Measurements from ENCODE around the gene XRCC4. TPM values are rescaled to one million over a fixed set of nuclear protein-coding genes. Genes with fewer than 3 reads are reported as not detected.

Gene XRCC4
- total RNA-seq, 1 experiment from 2014 or later = 10.8 TPM

GRCh38 chr5:83394190-83394589, 316.8 kb downstream of the XRCC4 start:
- Histone ChIP-seq H4K8ac (replicated peaks; ENCODE audit: insufficient read length, low read depth, low read length) (no peak overlapping the region), H3K4me1 (ENCODE audit: insufficient read depth, low read length) (no peaks in the 10 kb centered on the region), H2BK15ac (ENCODE audit: low read depth, low read length) (no peak overlapping the region), H3T11ph (ENCODE audit: low read length) (no peak overlapping the region), H3K27ac (ENCODE audit: insufficient read length, low read depth, low read length) (no peak overlapping the region), H3K79me1 (ENCODE audit: insufficient read depth, low read depth, low read length, poor library complexity, severe bottlenecking) (no peaks in the 10 kb centered on the region), H4K5ac (ENCODE audit: insufficient read length, low read depth, low read length) (no peak overlapping the region), H3K4ac (ENCODE audit: low read depth, low read length) (no peak overlapping the region), H2BK5ac (ENCODE audit: insufficient read length, low read length) (no peak overlapping the region), H3K9ac (ENCODE audit: extremely low read depth, insufficient read length, low read length) (no peak overlapping the region), H2BK12ac (ENCODE audit: insufficient read length, low read depth, low read length) (no peak overlapping the region), H3K9me3 (ENCODE audit: control insufficient read depth, low read depth, low read length) (no peaks in the 10 kb centered on the region), H3K4me2 (ENCODE audit: insufficient read depth, insufficient read length, low read length) (no peak overlapping the region), H4K20me1 (ENCODE audit: control insufficient read depth, insufficient read depth, insufficient read length) (no peaks in the 10 kb centered on the region), H3K23me2 (ENCODE audit: insufficient read length, low read depth, low read length, poor library complexity, severe bottlenecking) (no peaks in the 10 kb centered on the region), H2BK20ac (ENCODE audit: low read depth, low read length, poor library complexity, severe bottlenecking) (no peak overlapping the region), H2AFZ (ENCODE audit: low read length) (no peak overlapping the region), H2AK5ac (ENCODE audit: insufficient read length, low read length) (no peak overlapping the region), H3K27me3 (ENCODE audit: insufficient read depth, low read length) (no peaks in the 10 kb centered on the region), H4K91ac (ENCODE audit: insufficient read length, low read depth, low read length) (no peak overlapping the region), H3K18ac (ENCODE audit: insufficient read length, low read depth, low read length) (no peak overlapping the region), H3K14ac (ENCODE audit: insufficient read depth, low read length) (no peak overlapping the region), H3K79me2 (ENCODE audit: insufficient read depth, low read length) (no peaks in the 10 kb centered on the region), H3K56ac (ENCODE audit: insufficient read length, low read depth, low read length) (no peak overlapping the region), H2BK120ac (ENCODE audit: low read depth, low read length, poor library complexity, severe bottlenecking) (no peak overlapping the region), H3K23ac (ENCODE audit: insufficient read length, low read depth, low read length) (no peak overlapping the region)
- Mint-ChIP-seq H3K36me3 (ENCODE audit: insufficient read depth in 1 of 3, low read depth in 3 of 3) (no peaks in the 10 kb centered on the region), H3K27me3 (ENCODE audit: low read depth) (no peaks in the 10 kb centered on the region), H3K4me3 (no peak overlapping the region), H3K4me1 (no peaks in the 10 kb centered on the region), H3K9me3 (no peaks in the 10 kb centered on the region), H3K27ac (no peak overlapping the region)
- no peak for DNase-seq
- WGBS (ENCODE audit: extremely low coverage, insufficient read length, low lambda C conversion rate) = no CpG with 5 or more reads among the region's 2 CpGs
- TF ChIP-seq, protein P1, sequence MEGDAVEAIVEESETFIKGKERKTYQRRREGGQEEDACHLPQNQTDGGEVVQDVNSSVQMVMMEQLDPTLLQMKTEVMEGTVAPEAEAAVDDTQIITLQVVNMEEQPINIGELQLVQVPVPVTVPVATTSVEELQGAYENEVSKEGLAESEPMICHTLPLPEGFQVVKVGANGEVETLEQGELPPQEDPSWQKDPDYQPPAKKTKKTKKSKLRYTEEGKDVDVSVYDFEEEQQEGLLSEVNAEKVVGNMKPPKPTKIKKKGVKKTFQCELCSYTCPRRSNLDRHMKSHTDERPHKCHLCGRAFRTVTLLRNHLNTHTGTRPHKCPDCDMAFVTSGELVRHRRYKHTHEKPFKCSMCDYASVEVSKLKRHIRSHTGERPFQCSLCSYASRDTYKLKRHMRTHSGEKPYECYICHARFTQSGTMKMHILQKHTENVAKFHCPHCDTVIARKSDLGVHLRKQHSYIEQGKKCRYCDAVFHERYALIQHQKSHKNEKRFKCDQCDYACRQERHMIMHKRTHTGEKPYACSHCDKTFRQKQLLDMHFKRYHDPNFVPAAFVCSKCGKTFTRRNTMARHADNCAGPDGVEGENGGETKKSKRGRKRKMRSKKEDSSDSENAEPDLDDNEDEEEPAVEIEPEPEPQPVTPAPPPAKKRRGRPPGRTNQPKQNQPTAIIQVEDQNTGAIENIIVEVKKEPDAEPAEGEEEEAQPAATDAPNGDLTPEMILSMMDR (conservative IDR thresholded peaks at IDR 0.05) = no peak
